Lung microvascular endothelial cell (primary cell): ENCODE results near the gene KCNA2. TPM values are rescaled to one million over a fixed set of nuclear protein-coding genes. Genes with fewer than 3 reads are reported as not detected.

Experiments used
- DNase-seq, 2 donors: peaks; one replicate each; pipeline versions ENCODE4 v3.0.0 to v3.0.0-alpha.2; 2010; ENCODE audit warnings: low read depth in 2 of 2
- total RNA-seq: library from RNA; depleted of rRNA; stranded (reverse); fragments of >200 nt; gene quantifications from 2 replicates; pipeline ENCODE4 v1.2.1, GENCODE V29; 2014

Gene KCNA2
- total RNA-seq, 1 donor from 2014 or later = not detected

DNA sequence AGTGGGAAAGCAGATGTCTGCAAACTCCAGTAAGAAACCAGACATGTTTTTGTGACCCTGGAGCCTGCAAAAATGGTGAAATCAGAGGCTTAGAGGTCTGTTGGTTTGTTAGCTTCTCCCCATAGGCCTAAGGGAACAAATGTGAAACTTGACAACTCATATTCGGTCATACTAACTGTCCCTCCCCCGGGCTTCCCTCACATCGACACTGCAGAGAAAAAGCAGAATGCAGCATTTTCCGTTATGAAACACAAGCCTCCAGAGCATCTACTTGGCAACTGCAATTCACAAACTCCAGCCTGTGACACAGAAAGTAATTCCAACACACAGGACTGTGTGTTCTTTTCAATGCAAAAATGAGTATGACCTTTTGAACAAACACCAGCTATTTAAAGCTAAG lies 3.7 kb downstream of the KCNA2 start:
- no peak for DNase-seq

GRCh38 chr1:110601332-110601731 lies 4.8 kb downstream of the KCNA2 start:
- DNase-seq = no peak

DNA sequence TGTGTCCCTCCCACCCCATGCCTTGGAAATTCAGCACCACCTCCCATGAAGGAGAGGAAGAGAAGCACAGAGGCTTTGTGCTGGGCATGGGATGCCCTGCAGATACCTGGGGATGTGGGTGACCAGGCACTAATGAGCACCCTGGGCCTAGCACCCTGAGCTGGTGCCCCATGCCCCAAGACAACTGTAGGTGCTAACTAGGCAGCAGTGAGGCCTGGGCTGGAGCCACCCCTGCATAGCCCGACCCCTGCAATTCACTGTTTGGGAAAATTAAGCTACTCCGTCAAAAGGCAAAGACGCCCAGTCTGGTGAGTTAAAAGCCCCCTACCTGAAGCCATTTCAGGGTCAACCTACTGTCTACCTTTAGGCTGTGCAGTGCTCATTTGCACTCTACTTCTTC lies 5.4 kb downstream of the KCNA2 start:
- DNase-seq = no peak

- DNase-seq = no peak
Observed at GRCh38 chr1:110597966-110598365, 8.2 kb downstream of the KCNA2 start.

GRCh38 chr1:110596312-110596711 lies 9.8 kb downstream of the KCNA2 start:
- no peak for DNase-seq

- DNase-seq = no peak
Observed at GRCh38 chr1:110595353-110595710, 10.8 kb downstream of the KCNA2 start.

- no peak for DNase-seq
Observed at GRCh38 chr1:110594456-110595352, 11.5 kb downstream of the KCNA2 start.

- DNase-seq = no peak
Observed at GRCh38 chr1:110593902-110594301, 12.3 kb downstream of the KCNA2 start.

GRCh38 chr1:110591956-110592355 lies 14.2 kb downstream of the KCNA2 start:
- DNase-seq = no peak

GRCh38 chr1:110588991-110589390 lies 17.2 kb downstream of the KCNA2 start:
- DNase-seq = no peak

- no peak for DNase-seq
Observed at GRCh38 chr1:110588486-110588885, 17.7 kb downstream of the KCNA2 start.

DNA sequence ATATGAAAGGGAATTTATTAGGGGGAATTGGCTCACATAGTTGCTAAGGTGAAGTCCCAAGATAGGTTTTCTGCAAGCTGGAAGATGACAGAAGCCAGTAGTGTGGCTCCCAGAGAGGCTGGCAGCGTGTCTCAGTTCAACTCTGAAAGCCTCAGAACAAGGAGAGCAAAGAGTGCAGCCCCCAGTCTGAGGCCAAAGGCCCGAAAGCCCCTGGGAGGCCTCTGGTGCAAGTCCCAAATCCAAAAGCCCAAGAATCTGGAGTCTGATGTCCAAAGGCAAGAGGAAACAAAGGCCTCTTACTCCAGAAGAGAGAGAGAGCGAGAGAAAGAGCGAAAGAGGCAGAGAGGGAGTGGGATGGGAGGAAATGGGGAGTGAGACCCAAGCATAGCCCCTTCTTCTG lies 18.3 kb downstream of the KCNA2 start:
- no peak for DNase-seq

- no peak for DNase-seq
Observed at GRCh38 chr1:110585481-110585880, 20.7 kb downstream of the KCNA2 start.

- DNase-seq = no peak
Observed at GRCh38 chr1:110584045-110584444, 22.1 kb downstream of the KCNA2 start.

DNA sequence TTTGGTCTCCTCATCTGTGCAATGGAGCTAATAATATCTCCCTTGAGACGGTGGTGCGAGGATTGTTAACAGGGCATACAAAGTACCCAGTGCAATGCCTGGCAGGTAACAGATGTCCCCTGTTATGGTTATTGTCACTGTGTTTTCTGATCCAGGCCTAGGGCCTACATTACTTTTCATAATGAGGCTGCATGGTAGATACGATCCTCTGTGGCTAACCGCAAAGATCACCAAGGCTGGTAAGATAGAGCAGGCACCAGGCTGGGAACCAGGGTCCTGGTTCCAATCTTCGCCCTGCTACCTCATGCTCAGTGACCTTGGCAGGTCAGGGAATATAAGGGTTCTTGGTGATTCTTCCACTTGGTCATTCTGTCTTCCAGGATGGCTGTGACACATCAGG lies 22.7 kb downstream of the KCNA2 start:
- DNase-seq = no peak

GRCh38 chr1:110582378-110582777 lies 23.8 kb downstream of the KCNA2 start:
- no peak for DNase-seq

DNA sequence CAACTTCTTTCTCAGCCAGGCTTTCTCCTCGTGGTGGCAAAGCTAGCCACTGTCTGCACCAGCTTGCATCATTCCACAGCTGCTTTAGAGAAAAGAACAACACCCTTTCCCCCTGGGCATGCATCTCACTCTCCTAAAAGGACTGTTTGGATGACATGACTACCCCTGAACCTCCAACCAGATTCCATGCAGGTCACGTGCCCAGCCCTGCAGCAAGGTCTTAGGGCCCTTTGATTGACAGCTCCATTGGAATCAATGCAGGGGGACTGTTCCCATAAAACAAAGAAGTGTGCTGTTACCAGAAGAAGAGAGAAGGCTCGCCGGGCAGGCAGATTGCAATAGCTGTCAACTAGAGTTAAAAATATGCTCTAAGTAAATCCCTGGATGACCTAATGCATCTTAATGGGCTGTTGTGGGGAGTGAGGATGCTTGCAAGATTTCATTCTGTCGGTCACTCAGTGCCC lies 24.4 kb downstream of the KCNA2 start:
- no peak for DNase-seq

DNA sequence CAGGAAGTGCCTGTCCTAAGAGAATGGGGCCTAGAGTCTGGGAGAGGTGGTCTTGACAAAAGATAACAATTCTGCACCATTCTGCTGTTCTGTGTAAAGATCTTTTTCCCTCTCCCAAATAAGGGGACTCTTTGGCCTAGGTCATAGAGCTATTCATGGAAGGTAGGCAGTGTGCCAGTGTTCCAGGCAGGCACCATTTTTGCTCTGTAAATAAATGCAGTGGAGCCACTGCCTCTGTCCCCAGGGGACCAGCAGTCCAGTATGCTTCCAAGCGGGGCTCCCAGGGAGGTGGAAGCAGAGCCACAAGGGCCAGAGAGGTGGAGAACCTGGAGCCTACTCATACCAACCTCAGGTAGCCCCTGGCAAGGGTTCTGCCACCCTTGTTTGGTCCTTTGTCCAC lies 25.9 kb downstream of the KCNA2 start:
- no peak for DNase-seq

GRCh38 chr1:110579460-110579859 lies 26.7 kb downstream of the KCNA2 start:
- no peak for DNase-seq

DNA sequence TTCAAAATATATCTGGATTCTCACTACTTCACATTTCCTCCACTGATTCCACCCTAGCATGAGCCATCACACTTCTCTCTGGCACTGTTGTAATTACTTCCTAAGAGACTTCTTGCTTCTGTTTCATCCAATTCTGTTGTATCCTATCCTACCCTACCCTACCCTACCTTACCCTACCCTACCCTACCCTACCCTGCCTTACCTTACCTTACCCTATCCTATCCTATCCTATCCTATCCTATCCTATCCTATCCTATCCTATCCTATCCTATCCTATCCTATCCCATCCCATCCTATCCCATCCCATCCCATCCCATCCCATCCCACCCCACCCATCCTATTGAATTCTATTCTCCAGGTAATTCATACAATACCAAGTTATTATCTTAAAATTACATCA lies 29.7 kb downstream of the KCNA2 start:
- DNase-seq = no peak

- DNase-seq = no peak
Observed at GRCh38 chr1:110573314-110573713, 32.8 kb downstream of the KCNA2 start.

GRCh38 chr1:110572751-110573150 lies 33.4 kb downstream of the KCNA2 start:
- DNase-seq = no peak

DNA sequence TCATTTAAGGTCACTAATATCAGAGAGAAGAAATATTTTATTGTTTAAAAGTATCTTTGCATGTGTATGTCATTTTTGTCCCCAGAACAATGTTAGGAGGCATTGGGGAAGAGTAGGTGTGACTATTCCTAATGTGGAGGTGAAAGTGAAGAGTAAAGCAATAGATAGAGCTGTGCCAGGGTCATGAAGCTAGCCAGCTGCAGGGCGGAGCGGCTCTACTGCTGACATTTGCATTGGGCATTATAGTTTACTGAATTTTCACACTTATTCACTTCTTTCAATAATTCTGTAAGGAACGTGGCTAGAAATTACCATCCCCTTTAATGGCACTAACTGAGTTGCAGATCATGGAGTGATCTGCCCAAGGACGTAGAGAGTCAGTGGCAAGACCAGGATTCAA lies 35.3 kb downstream of the KCNA2 start:
- DNase-seq = no peak

GRCh38 chr1:110570307-110570706 lies 35.9 kb downstream of the KCNA2 start:
- no peak for DNase-seq
